HepG2 (cell line): ENCODE data around the gene ARIH2. TPM values are rescaled to one million over a fixed set of nuclear protein-coding genes. Genes with fewer than 3 reads are reported as not detected.

Experiments used
- CREM ChIP-seq, 2 experiments: sonication (generic) in 1 of 2; formaldehyde crosslinking in 1 of 2; IDR thresholded peaks; 2 replicates each; pipeline versions ENCODE4 v1.4.0 to v1.6.1; 2016 to 2020; ENCODE audit warnings: antibody characterized with exemption in 1 of 2, mild to moderate bottlenecking in 1 of 2, missing genetic modification reagents in 1 of 2
- ELF1 ChIP-seq: sonication (generic); formaldehyde crosslinking; IDR thresholded peaks from 2 replicates; pipeline ENCODE4 v1.4.0; 2020; ENCODE audit warnings: missing genetic modification reagents
- ELF3 ChIP-seq: IDR thresholded peaks from 2 replicates; pipeline ENCODE4 v1.6.1; 2016; ENCODE audit warnings: missing genetic modification reagents, missing compliant biosample characterization
- FLYWCH1 ChIP-seq: sonication (generic); formaldehyde crosslinking; IDR thresholded peaks from 2 replicates; pipeline ENCODE4 v1.8.1; 2023; ENCODE audit warnings: mild to moderate bottlenecking, missing genetic modification reagents
- FOXJ3 ChIP-seq: sonication (generic); formaldehyde crosslinking; IDR thresholded peaks from 2 replicates; pipeline ENCODE4 v1.4.0; 2020; ENCODE audit warnings: missing genetic modification reagents, mild to moderate bottlenecking, borderline replicate concordance
- HES4 ChIP-seq: sonication (generic); formaldehyde crosslinking; IDR thresholded peaks from 2 replicates; pipeline ENCODE4 v1.9.0; 2021; ENCODE audit warnings: mild to moderate bottlenecking, missing genetic modification reagents, borderline replicate concordance
- HNF1B ChIP-seq: sonication (generic); formaldehyde crosslinking; IDR thresholded peaks from 2 replicates; pipeline ENCODE4 v1.5.1; 2020; ENCODE audit warnings: mild to moderate bottlenecking, moderate library complexity, missing genetic modification reagents
- HNRNPH1 ChIP-seq: fragments of 200-400 bp; formaldehyde crosslinking; optimal IDR thresholded peaks from 2 replicates; pipeline ENCODE3; 2017; ENCODE audit warnings: mild to moderate bottlenecking, low read depth, low read length
- KDM5B ChIP-seq: sonication (generic); formaldehyde crosslinking; IDR thresholded peaks from 2 replicates; pipeline ENCODE4 v1.4.0; 2020; ENCODE audit warnings: missing genetic modification reagents, mild to moderate bottlenecking, borderline replicate concordance
- KLF15 ChIP-seq: sonication (generic); formaldehyde crosslinking; IDR thresholded peaks from 2 replicates; pipeline ENCODE4 v1.8.1; 2023; ENCODE audit warnings: borderline replicate concordance, mild to moderate bottlenecking, inconsistent platforms, missing genetic modification reagents, mixed read lengths
- NONO ChIP-seq, 2 experiments: fragments of 450-650 bp in 1 of 2; sonication (generic) in 1 of 2; formaldehyde crosslinking in 1 of 2; IDR thresholded peaks in 1 of 2; conservative IDR thresholded peaks in 1 of 2; 2 replicates each; pipeline versions ENCODE4 v1.6.1 to v1.8.0; 2017 to 2022; ENCODE audit warnings: mild to moderate bottlenecking in 1 of 2, missing genetic modification reagents in 1 of 2, moderate library complexity in 1 of 2
- RBFOX2 ChIP-seq: fragments of 200-400 bp; formaldehyde crosslinking; IDR thresholded peaks from 2 replicates; pipeline ENCODE4 v1.6.1; 2017; ENCODE audit warnings: low read depth, mild to moderate bottlenecking, low read length
- SMAD9 ChIP-seq: sonication (generic); formaldehyde crosslinking; IDR thresholded peaks from 2 replicates; pipeline ENCODE4 v1.5.1; 2020; ENCODE audit warnings: mild to moderate bottlenecking, missing genetic modification reagents
- SNAI1 ChIP-seq: sonication (generic); formaldehyde crosslinking; IDR thresholded peaks from 2 replicates; pipeline ENCODE4 v1.5.0; 2020; ENCODE audit warnings: mild to moderate bottlenecking, missing genetic modification reagents, borderline replicate concordance
- SP2 ChIP-seq: sonication (generic); formaldehyde crosslinking; IDR thresholded peaks from 2 replicates; pipeline ENCODE4 v1.5.1; 2020; ENCODE audit warnings: mild to moderate bottlenecking, missing genetic modification reagents
- TBX2 ChIP-seq: sonication (generic); formaldehyde crosslinking; IDR thresholded peaks from 2 replicates; pipeline ENCODE4 v1.5.0; 2020; ENCODE audit warnings: missing genetic modification reagents, mild to moderate bottlenecking, borderline replicate concordance
- TMF1 ChIP-seq: sonication (generic); formaldehyde crosslinking; IDR thresholded peaks from 2 replicates; pipeline ENCODE4 v1.8.1; 2022; ENCODE audit warnings: low read depth, missing genetic modification reagents
- ZFAT ChIP-seq: sonication (generic); formaldehyde crosslinking; conservative IDR thresholded peaks from 2 replicates; pipeline ENCODE4 v1.8.1; 2023; ENCODE audit warnings: missing genetic modification reagents, inconsistent platforms
- ZFX ChIP-seq: sonication (generic); formaldehyde crosslinking; IDR thresholded peaks from 2 replicates; pipeline ENCODE4 v1.4.0; 2020; ENCODE audit warnings: mild to moderate bottlenecking, low read depth, missing genetic modification reagents, moderate library complexity
- ZNF232 ChIP-seq: sonication (generic); formaldehyde crosslinking; IDR thresholded peaks from 2 replicates; pipeline ENCODE4 v1.4.0; 2020; ENCODE audit warnings: missing genetic modification reagents, borderline replicate concordance
- ZNF263 ChIP-seq: sonication (generic); formaldehyde crosslinking; IDR thresholded peaks from 2 replicates; pipeline ENCODE4 v1.4.0; 2020; ENCODE audit warnings: missing genetic modification reagents
- ZNF431 ChIP-seq: sonication (generic); formaldehyde crosslinking; IDR thresholded peaks from 2 replicates; pipeline ENCODE4 v1.9.0; 2022; ENCODE audit warnings: missing genetic modification reagents, low read depth, mild to moderate bottlenecking, borderline replicate concordance
- ZNF547 ChIP-seq: sonication (generic); formaldehyde crosslinking; IDR thresholded peaks from 2 replicates; pipeline ENCODE4 v1.5.1; 2020; ENCODE audit warnings: mild to moderate bottlenecking, missing genetic modification reagents
- ZNF563 ChIP-seq: sonication (generic); formaldehyde crosslinking; IDR thresholded peaks from 2 replicates; pipeline ENCODE4 v1.8.0; 2022; ENCODE audit warnings: mild to moderate bottlenecking, moderate library complexity, missing genetic modification reagents
- ZNF724P ChIP-seq: sonication (generic); formaldehyde crosslinking; IDR thresholded peaks from 2 replicates; pipeline ENCODE4 v1.8.0; 2022; ENCODE audit warnings: missing genetic modification reagents, borderline replicate concordance
- ZNF772 ChIP-seq: sonication (generic); formaldehyde crosslinking; IDR thresholded peaks from 2 replicates; pipeline ENCODE4 v1.5.0; 2020; ENCODE audit warnings: mild to moderate bottlenecking, missing genetic modification reagents
- polyA plus RNA-seq, 8 experiments: library from polyadenylated mRNA; depleted of rRNA in 3 of 8; stranded (reverse) in 7 of 8; unstranded in 1 of 8; fragments of >200 nt; fragmentation: Illumina TruSeq in 4 of 8; extraction: Trizol in 4 of 8; gene quantifications; 2 replicates each; pipeline versions ENCODE4 v1.2.1 to v1.2.3, GENCODE V29; 2011 to 2016; ENCODE audit warnings: low read depth in 4 of 8, missing spikeins in 1 of 8, mixed read lengths in 1 of 8; ENCODE audit not compliant: insufficient read depth in 1 of 8
- total RNA-seq, 5 experiments: library from RNA; depleted of rRNA; stranded (reverse); fragments of >200 nt; fragmentation: Illumina TruSeq; extraction: Trizol; gene quantifications; 2 replicates each; pipeline ENCODE4 v1.2.3, GENCODE V29; 2016; ENCODE audit warnings: low read depth in 1 of 5

ARIH2 gene
- total and polyA plus RNA-seq, 2 of the 13 experiments (the other 11 are each of a cell fraction or from before 2014, with no cell fraction given) = 64.8 to 83.3 TPM

DNA sequence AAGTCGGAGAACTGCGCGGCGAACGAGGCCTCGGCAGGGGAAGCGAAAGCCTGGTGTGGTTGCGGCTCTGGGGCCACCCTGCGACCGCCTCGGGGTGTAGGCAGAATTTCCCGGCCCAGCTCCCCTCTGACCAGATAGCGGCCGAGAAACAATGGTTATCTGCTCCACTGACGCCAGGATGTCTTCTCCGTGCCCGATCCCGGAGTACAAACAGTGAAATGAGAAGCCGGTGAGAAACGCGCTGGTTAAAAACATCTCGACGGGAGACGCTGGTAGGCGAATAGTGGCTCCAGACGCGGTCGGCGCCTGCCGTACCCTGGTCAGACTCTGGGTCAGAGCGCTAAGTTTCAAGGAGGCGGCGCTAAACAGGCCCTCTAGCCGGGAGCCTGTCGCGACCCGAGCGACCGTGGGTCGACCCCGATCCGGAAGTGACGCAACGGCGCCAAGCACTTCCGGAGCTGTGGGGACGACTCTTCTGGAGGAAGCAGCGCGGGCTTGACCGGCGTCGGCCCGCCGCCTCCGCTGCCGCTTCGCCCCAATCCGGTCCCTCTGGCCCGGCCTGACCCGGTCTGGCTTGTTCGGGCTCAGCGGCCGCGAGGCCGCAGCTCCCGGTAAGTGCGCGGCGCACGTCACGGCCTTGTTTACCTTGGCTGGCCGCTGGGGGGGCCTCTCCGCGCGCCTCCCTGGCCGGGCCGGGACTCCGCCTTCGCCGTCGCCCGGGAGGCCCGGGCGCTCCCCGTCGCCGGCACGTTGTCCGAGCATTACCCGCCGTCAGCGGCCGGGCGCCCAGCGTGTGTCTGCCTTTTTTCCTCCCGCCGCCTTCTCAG is at the start of gene ARIH2 (continued):
- TF ChIP-seq HNF1B = 0 out of 2 replicates have a peak, but pooled peaks have one; percentile 68
- TF ChIP-seq ZFAT (CRISPR knock-in tag) = peak; percentile 45
- peak; percentile 40; the same call in 1 of the 2 replicates for TF ChIP-seq KLF15
- peak; percentile 75 for TF ChIP-seq TBX2 (CRISPR knock-in tag)
- peak; percentile 30 for TF ChIP-seq ZNF563 (CRISPR knock-in tag)
- peak; percentile 69 for TF ChIP-seq ZNF263 (CRISPR knock-in tag)
- TF ChIP-seq ELF3 (CRISPR knock-in tag) = peak; percentile 49; the same call in 1 of the 2 replicates
- peak; percentile 26; the same call in 1 of the 2 replicates for TF ChIP-seq TMF1
- TF ChIP-seq ZNF772 = peak; percentile 41
- TF ChIP-seq CREM (IDR thresholded peaks at IDR 0.05) = peak; percentile 85
- TF ChIP-seq CREM (CRISPR knock-in tag; IDR thresholded peaks at IDR 0.05) = 0 out of 2 replicates have a peak, but pooled peaks have one; percentile 39
- no peak for TF ChIP-seq FLYWCH1 (CRISPR knock-in tag)
- TF ChIP-seq FOXJ3 (CRISPR knock-in tag) = peak; percentile 43; the same call in 1 of the 2 replicates
- TF ChIP-seq ZNF232 (CRISPR knock-in tag) = 0 out of 2 replicates have a peak, but pooled peaks have one; percentile 40
- peak; percentile 92 for TF ChIP-seq RBFOX2
- TF ChIP-seq SMAD9 (CRISPR knock-in tag) = no peak
- no peak for TF ChIP-seq ZNF431 (CRISPR knock-in tag)
- TF ChIP-seq HES4 (CRISPR knock-in tag) = peak; percentile 65; the same call in 1 of the 2 replicates
- no peak for TF ChIP-seq NONO (IDR thresholded peaks at IDR 0.05)
- peak; percentile 50; the same call in 1 of the 2 replicates for TF ChIP-seq NONO (CRISPR knock-in tag; conservative IDR thresholded peaks at IDR 0.05)
- TF ChIP-seq ZFX (CRISPR knock-in tag) = peak; percentile 72
- TF ChIP-seq ZNF724P (CRISPR knock-in tag) = no peak
- TF ChIP-seq SP2 (CRISPR knock-in tag) = peak; percentile 63; the same call in 1 of the 2 replicates
- no peak; the same call in 1 of the 2 replicates for TF ChIP-seq SNAI1 (CRISPR knock-in tag)
- TF ChIP-seq ZNF547 (CRISPR knock-in tag) = no peak; the same call in 1 of the 2 replicates
- peak; percentile 50; the same call in 1 of the 2 replicates for TF ChIP-seq KDM5B (CRISPR knock-in tag)
- peak; percentile 81 for TF ChIP-seq ELF1
- no peak for TF ChIP-seq HNRNPH1
